CD4-positive, alpha-beta T cell treated with Interleukin-4 for 1 hour (primary cell): Measurements from ENCODE around the gene OR6C3.
"Not testable (repeated sequence)": the region's sequence is repeated elsewhere in the genome, so short reads cannot be mapped to it uniquely, and the experiment has no call there.

Experiments
- DNase-seq, 2 donors: peaks; one replicate each; pipeline ENCODE4 v3.0.0-alpha.2; 2020 to 2022

Gene OR6C3

DNA sequence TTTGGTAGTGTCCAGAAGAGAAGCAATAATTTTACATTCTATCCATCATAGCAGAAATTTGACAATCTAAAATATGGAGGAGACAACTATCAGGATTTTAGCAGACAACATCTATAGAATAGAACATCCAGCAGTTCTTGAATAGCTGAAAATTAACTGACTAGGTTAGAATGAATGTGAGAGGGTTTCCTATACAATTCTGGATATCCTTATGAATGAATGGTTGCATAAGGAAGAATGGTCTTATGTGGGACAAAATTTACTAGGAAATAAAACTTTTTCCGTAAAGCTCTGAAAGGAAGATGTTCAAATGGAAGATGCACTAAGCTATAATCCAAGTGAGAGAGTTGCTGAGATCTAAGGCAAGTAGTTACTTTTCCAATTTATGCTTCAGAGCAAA is at the start of gene OR6C3:
OR6C3 (plus strand) TSS at position 301 of the 400 bp plus-strand sequence. CDS start 955 bp downstream, outside the sequence.
- no peak for DNase-seq

DNA sequence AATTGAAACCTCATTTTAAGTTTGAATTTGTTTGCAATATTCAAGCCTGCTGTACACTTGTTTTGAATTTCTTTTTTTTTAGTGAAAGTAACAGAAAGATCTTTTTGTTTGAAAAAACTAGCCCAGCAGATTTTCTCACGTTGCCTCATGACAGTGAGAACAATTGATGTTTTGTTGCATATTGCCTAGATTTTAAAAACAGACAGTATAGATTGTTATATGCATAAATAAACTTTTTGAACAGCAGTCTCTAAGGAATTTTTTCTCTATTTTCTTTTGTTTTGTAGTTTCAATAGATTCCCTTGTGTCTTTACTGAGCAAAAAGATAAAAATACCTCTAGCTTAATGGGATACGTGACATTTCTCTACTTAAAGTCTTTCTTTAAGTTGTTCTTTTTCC is 49.6 kb upstream of the OR6C3 start:
- no peak for DNase-seq

DNA sequence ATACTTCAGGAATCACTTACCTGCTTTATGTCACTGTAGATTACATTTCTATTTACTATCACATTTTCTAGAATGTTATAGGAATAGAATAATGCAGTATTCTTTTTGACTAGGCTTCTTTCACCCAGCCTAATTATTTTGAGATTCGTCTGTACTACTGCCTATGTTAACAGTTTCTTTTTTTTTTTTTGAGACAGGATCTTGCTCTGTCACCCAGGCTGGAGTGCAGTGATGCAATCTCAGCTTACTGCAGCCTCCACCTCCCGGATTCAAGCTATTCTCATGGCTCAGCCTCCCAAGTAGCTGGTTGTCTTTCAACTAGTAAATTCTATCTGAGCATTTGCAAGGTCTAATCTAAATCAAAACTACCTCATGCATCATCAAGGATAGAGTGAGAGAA is 40.5 kb upstream of the OR6C3 start:
- DNase-seq: no peak

DNA sequence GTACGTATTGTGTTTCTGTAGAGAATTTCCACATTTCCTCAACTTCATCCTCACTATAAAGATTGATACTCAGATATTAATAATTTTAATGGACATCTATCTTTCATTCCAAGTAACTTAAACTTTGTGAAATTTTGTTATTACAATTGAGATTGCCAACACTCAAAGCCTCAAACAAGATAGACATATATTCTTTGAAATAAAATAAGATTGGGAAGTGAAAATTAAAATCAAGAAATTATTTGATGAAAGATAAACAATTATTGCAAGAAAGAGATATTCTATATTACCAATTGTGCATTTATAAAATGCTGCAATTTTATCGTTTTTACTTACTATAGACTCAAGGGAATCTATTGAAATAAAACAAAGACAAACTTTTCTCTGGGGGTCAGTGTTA is 34.1 kb upstream of the OR6C3 start, which contains the start of gene OR6C6:
OR6C6 (minus strand) TSS at position 101 of the 400 bp plus-strand sequence. CDS start 1,337 bp downstream, outside the sequence.
- no peak for DNase-seq

DNA sequence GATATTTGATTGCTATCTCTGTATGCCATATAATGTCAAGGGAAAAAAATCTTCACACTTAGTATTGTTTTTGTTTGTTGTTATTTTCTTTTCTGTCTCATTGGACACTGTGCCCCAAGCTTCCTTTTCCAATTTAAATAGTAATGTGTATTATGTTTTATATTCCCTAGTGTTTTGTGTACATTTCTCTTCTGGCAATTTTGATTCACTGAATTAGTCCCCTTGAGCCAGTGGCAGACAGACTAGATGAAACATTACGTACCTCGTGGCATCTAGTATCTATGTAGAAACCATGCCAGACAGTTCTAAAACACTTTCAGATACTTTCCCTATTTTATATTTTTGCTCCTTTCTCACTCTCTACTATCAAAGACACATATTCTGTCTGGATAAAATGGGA is 16.5 kb upstream of the OR6C3 start, which contains the start of gene OR6C1:
OR6C1 (plus strand) TSS at position 301 of the 400 bp plus-strand sequence. CDS start 6,257 bp downstream, outside the sequence.
- no peak for DNase-seq

DNA sequence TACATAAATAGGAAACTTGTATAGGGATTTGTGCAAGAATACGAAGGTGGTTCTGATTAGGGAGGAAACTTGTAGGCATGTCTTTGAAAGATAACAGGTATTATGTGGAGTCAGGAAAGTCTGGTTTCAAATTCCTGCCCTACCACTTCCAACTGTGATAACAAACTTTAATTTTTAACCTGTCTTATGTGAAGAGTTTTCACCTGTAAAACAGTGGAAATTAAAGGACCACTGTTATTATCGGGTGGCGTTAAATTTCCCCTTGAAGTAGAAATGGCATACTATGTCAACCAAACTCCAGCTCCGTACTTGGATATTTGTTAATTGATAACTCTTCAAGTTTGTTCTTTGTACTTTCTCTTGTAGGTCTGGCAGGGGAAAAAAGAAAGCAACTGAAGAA is 10.3 kb upstream of the OR6C3 start:
- DNase-seq: no peak

DNA sequence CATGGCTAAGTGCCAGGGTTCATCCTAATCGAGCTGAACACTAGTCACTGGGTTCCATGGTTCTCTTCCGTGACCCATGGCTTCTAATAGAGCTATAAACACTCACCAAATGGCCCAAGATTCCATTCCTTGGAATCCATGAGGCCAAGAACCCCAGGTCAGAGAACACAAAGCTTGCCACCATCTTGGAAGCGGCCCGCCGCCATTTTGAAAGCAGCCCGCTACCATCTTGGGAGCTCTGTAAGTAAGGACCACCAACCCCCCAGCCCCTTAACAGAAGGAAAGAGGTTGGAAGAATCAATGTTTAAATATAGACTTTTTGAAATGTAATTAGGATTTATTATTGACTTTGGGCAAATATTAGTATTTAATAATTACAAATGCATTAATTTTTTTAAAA is 4.7 kb upstream of the OR6C3 start:
- not testable (repeated sequence) for DNase-seq

DNA sequence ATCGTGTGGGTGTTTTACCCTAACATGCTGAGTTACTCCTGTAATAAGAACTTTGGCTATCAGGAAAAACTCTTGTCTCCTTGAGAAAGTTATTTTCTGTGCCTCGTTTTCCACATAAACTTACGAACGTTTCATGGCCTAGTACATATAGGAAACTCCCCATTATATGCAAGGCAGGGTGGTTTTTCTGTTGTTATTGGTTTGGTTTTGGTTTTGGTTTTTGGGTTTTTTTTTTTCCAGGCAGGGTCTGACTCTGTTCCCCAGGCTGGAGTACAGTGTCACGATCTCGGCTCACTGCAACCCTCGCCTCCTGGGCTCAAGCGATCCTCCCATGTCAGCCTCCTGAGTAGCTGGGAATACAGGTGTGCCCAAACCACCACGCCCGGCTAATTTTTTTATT is 5.5 kb downstream of the OR6C3 start:
- no peak for DNase-seq

DNA sequence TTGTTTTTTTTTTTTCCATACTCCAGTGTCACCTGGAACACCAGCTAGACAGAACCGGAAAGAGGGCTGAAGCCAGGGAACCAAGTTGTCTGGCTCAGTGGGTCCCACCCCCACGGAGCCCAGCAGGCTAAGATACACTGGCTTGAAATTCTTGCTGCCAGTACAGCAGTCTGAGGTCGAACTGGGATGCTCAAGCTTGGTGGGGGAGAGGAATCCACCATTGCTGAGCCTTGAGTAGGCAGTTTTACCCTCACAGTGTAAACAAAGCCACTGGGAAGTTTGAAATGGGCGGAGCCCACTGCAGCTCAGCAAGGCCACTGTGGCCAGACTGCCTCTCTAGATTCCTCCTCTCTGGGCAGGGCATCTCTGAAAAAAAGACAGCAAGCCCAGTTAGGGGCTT is 24.8 kb downstream of the OR6C3 start:
- not testable (repeated sequence) for DNase-seq

DNA sequence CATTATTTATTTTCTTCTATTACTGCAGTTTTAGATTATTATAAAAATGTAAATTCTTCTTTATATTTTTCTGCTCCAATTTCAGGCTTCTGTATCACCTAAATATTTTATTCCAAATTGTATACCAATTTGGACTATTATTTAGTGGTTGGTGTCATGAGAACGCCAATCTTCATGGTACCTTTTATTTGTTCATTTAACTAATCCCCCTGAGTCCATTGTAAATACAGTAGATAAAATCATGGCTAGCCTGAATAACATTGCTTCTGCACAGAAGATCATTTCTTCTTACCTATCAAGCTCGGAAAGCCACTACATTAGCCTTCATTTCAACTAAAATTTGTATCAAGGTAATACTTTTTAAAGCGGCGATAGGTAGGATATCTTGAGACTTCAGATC is 32.1 kb downstream of the OR6C3 start, which contains the start of gene OR6C75:
OR6C75 (plus strand) TSS at position 301 of the 400 bp plus-strand sequence. CDS start 2,136 bp downstream, outside the sequence.
- DNase-seq: no peak

DNA sequence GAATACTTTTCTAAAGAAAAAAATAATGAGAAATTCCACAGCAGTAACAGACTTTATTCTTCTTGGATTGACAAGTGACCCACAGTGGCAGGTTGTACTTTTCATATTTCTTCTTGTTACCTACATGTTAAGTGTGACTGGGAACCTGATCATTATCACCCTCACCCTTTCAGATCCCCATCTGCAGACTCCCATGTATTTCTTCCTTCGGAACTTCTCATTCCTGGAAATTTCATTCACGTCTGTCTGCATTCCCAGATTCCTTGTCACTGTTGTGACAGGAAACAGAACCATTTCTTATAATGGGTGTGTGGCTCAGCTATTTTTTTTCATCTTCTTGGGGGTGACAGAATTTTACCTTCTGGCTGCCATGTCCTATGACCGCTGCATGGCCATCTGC is 34.5 kb downstream of the OR6C3 start:
- DNase-seq: no peak

DNA sequence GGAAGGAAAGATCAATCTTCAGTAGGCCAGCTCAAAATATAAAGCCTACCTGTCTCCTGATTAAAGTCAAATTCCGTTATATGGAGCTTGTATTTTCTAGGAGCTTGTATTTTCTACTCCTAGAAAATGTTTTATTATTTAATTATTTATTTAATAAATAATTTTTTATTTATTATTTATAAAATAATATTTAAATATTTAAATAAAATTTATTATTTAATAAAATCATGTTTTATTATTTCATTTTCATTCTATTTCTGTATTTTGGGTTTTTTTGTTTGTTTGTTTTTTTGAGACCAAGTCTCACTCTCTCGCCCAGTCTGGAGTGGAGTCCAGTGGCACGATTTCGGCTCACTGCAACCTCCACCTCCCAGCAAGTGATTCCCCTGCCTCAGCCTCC is 42.0 kb downstream of the OR6C3 start:
- DNase-seq: no peak
